Left colon (tissue), 2 donors: ENCODE measurements around the gene CNPPD1. TPM values are rescaled to one million over a fixed set of nuclear protein-coding genes. Genes with fewer than 3 reads are reported as not detected.
A peak's percentile ranks its signal among the peaks of the same experiment; 100 is the strongest.

ENCODE experiments used
- ATAC-seq: fragments of 200-7000 bp; cut with Tn5 transposase; one replicate; pipeline ENCODE4 v1.9.1; 2020; ENCODE audit warnings: mild to moderate bottlenecking, moderate library complexity
- DNase-seq, 2 donors: peaks; one replicate each; pipeline ENCODE4 v3.0.0-alpha.2; 2020
- intact Hi-C, 2 donors: fragments of 100-400 bp; cut with DNase I in 1 of 2; cut with micrococcal nuclease in 1 of 2; formaldehyde crosslinking; loops; one replicate each; pipeline versions ENCODE4 v1.11.2 to v1.14.0; 2022; cut with DNase I, micrococcal nuclease
- long read RNA-seq: library from polyadenylated mRNA; unstranded; transcript quantifications from one replicate; pipeline ENCODE4 v2.0.0, GENCODE V29; 2021
- total RNA-seq, 2 donors: library from RNA; stranded (reverse); fragmentation: NEBNext Ultra II Directional; extraction: Animal tissue kit (Norgen Biotek cat#: 25700); gene quantifications; one replicate each; pipeline ENCODE4 v1.2.1, GENCODE V29; 2021
- donor health status: DM: no; HTN: no; CAD: no.
- donor health status: DM: yes; HTN: yes; CAD: no.

Gene CNPPD1
- 100 to 1,000 TPM; 119 TPM for total RNA-seq
- long read RNA-seq, transcript CNPPD1-201 (8 exons, 2,060 nt), result major isoform, 209 of 277 reads
- long read RNA-seq, partial matches to known transcripts, result 34 of 277 reads
- long read RNA-seq, other reads (novel, unspliced or antisense), result 30 of 277 reads

- ATAC-seq (peak; percentile 83), DNase-seq (peak; percentile 87 to 93)
- intact Hi-C loops, result no loop called here
These were observed at the start of gene CNPPD1 for GRCh38 chr2:219176818-219177551. Gene CNPPD1 (minus strand): TSS chr2:219176925. CDS start chr2:219176828, 97 bp downstream.

DNA sequence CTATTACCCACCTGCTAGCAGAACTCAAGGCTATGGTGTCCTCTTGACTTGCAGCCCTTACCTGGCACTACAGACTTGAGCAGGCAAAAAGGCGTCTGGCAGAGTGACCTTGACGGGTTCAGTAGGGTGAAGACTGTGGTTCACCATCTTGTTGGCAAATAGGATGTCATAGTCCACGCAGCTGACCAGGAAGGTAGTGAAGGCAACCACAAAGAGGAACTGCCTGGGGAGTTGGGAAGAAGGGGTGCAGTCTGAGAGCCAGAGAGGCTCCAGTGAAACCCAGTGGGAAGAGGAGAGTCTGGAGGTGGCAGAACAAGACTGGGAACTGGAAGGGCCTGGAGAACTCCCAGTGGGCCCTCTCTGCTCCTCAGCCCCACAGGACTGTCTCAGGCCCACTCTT lies 48.6 kb upstream of the CNPPD1 start:
- DNase-seq (no peak), ATAC-seq (no peak)
- intact Hi-C loops, result no loop called here

DNA sequence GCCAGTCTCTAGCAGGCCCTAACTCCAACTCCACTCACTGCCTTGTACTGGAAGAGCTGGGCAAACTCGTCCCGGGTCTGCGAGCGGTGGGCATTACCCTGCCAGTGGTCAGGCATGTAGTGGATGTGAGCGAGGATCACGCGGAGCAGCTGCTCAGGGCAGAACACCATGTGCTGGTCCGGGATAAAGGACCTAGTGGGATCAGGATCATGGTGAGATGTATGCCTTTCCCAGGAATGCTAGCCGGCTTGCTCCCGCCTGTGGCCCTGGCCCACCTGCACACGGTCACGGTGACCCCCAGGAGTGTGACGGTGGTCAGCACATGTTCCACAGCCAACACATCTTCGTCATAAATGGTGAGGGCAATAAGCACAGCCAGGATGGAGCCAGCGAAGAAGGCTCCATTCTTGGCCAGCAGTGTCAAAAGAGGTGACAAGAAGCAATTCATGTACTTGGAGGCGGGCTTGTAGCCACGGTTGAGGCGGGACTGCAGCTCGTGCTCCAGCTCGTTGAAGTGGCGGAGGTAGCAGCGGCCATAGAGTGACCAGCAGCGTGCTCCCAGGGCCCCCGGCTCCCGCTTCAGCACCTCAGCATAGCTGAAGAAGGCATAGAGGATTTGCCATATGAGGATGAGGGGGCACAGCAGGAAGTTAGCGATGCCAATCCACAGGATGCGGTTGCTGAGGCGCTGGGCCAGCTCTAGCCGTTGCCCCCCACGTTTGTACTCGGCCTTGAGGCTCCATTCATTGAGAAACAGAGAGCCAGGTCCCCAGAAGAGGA lies 47.3 kb upstream of the CNPPD1 start:
- intact Hi-C loops, result no loop called here

DNA sequence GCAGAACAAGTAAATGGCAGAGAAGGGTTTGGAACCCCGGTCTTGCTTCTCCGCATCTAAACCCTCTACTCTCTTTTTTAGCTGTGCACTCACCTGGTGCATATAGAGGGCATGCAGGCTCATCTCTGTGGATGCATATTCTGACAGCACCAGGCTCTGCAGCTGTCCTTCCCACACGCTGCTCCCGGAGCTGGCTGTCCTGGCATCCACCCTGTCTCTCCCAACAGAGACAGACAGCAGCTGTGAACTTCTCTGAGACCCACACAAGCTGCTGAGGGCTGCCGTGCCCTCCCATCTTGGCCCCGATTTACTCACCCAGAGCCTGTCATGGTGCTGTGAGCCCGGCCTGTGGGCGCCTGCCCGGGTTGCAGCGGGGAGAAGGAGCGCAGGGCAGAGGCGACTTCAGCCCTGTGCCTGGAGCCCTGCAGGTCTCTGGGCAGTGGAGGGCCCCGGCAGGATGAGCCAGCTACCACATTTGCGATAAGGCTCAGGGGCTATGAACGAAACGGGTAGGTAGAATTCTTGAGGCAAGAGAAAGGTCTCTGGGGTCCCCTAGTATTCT lies 45.3 kb upstream of the CNPPD1 start:
- ATAC-seq (no peak), DNase-seq (no peak)
- intact Hi-C loops, result no loop called here

More for the DNA sequence above, 47.3 kb upstream of the CNPPD1 start:
- DNase-seq (no peak), ATAC-seq (no peak)

DNA sequence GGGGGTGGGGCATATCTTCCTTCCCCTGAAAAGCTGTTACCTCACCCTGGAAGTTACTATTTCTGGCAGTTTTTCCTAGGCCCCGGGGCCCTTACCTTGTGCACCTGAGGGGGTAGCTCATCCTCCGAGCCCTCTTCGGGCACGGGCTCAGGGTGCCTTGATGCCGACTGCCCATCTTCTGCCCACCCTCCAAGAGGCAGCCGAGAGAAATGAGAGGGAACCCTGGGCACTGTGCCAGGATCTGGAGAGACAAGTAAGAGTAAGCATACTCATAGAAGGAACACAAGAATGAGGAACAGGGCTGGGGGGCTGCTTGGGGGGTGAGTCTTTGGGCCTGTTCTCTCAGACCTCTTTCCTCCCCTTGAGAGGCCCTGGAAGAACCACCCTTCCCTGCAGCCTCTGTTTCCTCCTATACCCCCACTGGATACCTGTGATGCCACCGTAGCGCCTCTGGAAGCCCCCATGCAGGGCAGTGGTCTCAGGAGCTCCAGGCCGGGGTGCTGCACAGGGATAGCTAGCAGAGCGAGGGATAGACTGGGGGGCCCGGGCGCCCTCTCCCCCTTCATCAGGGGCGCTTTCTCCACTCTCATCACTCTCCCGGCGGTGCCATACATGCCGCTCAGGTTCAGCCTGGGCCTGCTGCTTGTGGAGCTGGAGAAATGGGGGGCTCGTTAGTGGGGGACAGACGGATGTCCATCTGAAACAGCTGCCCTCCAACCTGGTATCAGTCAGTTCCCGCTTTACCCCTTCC lies 44.1 kb upstream of the CNPPD1 start:
- no peak for DNase-seq
- ATAC-seq, result no peak
- intact Hi-C loops, result no loop called here

- intact Hi-C loops, result no loop called here
- ATAC-seq, result no peak
- no peak for DNase-seq
These were observed 43.2 kb upstream of the CNPPD1 start for GRCh38 chr2:219219784-219220532.

DNA sequence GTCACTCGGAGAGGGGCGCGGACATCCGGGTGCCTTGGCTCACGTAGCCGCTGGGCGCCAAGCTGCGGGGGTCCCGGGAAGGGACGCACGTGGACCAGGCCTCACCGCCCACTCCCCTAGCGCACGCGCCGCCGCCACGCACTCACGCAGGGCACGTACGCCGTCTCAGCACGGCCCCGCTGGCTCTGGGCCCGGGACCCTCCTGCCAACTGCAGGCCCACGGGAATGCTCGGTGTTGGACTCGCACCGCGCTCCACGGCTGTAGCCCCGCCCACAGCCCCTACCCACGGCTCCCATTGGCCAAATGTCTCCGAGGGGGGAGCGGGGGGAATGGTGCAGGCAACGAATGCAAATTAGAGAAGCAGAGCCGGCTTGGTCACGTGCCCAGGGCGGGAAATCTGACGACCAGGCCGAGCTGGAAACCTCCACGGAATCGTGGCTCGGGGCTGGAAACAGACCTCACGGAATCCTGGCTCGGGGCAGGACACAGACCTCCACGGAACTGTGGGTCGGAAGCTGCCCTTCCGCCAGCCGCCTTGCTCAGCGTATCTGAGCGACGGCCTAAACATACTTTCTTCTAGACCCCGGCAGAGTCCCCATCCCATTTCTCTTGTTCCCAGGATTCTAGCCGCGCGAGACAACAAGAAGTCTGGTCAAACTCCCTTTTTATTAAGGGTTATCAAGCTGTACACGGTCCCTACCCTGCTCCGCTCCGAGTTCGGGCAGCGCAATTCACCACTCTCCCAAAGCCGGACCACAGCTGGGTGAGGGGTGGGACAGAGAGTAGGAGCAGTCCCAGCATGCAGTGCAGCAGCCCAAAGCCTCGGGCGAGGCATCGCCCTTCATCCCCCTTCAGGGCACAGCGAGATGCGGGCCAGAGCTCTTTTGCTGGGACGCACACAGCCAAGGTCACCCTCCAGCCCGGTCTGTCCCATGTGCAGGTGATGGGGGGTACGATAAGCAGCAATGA lies 42.3 kb upstream of the CNPPD1 start, which contains the start of gene ABCB6:
TSS of gene ABCB6 (minus strand) at position 227 of the 970 bp plus-strand sequence. CDS start 285 bp downstream, outside the sequence.
- intact Hi-C loops, result no loop called here
- peak; percentile 81 for ATAC-seq
- DNase-seq, result peak; percentile 96

DNA sequence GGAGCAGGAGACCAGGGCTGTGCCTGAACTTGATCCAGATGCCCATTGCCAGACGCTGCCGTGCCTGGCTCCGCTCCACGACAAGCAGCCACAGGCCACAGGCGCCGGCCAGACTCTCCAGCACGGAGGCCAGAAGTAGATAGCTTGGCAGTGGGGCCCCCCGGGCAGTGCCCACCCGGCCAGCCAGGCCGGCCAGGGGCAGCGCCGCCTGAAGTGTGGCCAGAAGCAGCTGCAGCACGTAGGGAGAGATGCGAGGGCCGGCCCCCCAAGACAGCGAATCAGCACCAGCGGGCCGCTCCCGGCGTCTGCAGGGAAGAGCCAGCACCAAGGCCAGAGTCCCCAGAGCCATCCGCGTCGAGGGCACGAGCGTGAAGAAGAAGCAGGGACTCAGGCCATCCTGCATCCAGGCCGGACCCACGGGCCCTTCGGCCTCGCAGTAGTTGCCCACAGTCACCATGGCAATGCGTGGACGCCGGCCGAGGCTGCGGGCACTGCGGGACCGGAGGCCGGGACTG lies 41.5 kb upstream of the CNPPD1 start:
- DNase-seq, result peak; percentile 70 to 78
- ATAC-seq, result peak; percentile 61
- intact Hi-C loops, result no loop called here

DNA sequence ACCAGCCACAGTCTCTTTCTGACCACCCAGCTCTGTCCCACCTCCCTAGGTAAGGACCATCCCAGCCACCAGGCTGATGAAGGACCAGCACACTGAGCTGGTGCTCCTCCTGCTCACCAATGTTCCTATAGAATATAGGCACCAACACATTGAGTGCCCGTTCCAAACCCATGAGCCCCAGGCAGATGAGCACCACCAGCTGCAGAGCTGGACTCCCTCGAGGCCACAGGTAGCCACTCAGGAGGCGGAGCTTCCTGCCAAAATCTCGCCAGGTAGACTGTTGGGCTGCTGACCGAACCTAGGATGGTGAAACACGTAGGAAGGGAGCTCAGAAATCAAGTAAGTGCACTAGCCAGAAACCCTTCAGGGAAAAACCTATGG lies 39.8 kb upstream of the CNPPD1 start:
- intact Hi-C loops, result no loop called here
- DNase-seq, result no peak
- ATAC-seq, result no peak

DNA sequence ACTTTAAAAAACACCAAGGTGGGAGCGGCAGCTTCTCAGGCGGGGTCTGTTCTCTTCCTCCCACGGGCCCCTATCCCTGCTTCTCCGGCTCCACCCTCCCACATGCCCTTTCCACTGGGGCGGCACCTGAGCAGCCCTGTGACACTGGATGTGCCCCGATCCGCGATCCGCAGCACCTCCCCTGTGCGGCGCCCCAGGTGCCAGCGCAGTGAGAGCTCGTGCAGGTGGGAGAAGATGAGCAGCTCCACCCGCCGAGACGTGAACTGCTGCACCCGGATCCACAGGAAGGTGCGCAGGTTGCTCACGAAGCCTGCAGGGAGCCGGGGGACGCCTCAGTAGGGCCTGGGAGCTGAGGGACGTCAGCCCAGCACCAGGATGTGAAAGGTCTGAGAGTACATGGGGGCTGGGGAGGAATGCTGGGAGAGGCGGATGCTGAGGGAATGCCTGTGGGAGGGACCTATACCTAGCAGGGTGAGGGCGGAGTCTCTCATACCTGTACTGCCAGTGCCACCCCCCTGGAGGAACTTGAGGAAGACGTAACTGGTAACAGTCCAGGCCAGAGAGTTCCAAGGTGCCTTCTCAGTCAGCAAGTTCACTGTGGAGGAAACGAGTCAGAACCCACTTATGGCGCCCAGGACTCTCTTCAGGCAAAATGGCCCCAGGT lies 39.3 kb upstream of the CNPPD1 start:
- intact Hi-C loops, result no loop called here
- no peak for DNase-seq
- ATAC-seq, result no peak

DNA sequence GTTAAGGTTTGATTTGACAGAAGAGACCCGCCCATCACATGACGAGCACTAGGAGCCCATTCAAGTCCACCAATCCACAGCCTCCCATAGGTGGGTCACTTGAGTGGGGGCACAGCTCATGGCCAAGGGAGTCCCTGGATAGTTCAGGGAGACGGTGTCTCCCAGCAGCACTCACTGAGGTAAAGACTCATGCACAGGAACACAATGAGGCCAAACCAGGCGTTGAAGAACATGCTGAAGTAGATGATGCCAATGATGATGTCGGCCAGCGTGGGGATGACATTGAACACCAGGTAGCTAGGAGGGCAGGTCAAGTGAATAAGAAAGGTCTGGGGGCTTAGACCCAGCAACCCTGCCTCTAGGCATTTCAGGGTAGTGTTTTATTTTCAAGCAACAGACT lies 38.1 kb upstream of the CNPPD1 start:
- intact Hi-C loops, result no loop called here
- DNase-seq, result no peak
- no peak for ATAC-seq

DNA sequence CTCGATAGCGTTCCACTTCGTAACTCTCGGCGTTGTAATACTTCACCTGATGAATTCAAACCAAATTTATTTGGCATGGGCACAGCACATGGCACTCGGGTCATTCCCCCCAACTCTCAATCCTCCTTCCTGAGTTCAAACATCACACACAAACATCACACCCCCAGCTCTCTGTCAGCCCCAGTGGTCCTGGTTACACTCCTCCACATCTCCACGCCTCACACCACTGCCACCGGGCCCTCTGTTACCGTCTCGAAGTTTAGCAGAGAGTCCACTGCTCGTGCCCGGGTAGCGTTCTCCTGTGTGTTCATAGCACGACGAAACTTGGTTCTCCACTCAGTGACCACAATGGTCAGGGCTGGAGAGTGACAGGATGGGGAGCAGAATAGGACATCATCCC lies 37.4 kb upstream of the CNPPD1 start:
- ATAC-seq (no peak), DNase-seq (no peak)
- intact Hi-C loops, result no loop called here

DNA sequence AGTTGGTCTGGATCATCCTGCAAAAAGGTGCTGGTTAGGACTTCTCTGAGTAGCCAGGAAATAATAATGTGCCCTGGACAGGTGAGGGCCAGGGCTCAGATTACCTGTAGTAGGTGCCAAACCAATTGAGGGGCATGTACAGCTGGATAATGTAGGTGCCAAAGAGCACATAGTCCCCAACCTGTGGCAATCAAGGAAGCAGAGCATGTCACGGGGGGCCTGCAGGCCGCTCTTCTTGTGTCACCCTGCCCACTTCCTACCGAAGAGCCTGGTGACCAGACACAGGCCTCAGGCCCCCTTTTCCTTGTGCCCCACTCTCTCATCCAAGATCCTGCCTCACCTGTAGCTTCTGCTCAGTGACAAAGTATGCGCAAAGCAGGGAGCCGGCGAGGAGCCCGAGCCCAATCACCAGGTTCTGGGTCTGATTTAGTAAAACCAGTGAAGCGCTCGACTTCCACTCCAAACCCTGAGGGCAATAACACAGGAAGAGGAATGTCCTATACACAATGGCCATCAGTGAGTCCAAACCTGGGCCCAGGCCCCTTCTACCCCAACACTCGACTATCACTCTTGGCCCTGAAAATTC lies 36.9 kb upstream of the CNPPD1 start:
- intact Hi-C loops, result no loop called here
- DNase-seq, result no peak

GRCh38 chr2:219213026-219213415 lies 36.3 kb upstream of the CNPPD1 start:
- intact Hi-C loops, result no loop called here

More for the DNA sequence above, 36.9 kb upstream of the CNPPD1 start:
- no peak for ATAC-seq

DNA sequence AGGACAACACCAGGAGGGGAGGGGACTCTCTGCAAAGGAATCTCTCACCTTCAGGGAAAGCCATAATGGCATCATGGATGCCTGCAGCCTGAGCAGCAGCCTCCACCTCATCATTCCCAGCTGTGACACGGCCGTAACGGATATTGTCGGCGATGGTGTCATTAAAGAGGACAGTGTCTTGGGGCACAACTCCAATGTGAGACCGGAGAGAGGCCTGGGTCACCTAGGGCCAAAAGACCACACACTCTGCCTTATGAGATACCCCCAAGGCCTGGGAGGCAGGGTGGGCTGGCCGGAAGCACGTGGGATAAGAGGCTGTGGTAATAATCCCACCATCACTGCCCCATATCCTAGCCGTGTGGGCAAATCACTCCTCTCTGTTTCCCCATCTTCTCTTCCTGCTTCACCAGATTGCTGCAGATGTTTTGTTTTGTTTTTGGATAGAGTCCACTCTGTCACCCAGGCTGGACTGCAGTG lies 34.2 kb upstream of the CNPPD1 start:
- intact Hi-C loops, result no loop called here
- no peak for ATAC-seq
- no peak for DNase-seq

More at GRCh38 chr2:219213026-219213415, 36.3 kb upstream of the CNPPD1 start:
- ATAC-seq (no peak), DNase-seq (no peak)
